ENCODE results near the gene VSIG8.
A peak's percentile ranks its signal among the peaks of the same experiment; 100 is the strongest.
"Not testable (repeated sequence)": the region's sequence is repeated elsewhere in the genome, so short reads cannot be mapped to it uniquely, and the experiment has no call there.

VSIG8 gene

GRCh38 chr1:159862557-159862956 lies at the start of gene VSIG8:
Gene VSIG8 (minus strand): TSS chr1:159862657. CDS start chr1:159862521, 136 bp downstream.
- no peak for DNase-seq (ENCODE audit: low spot score)

GRCh38 chr1:159911326-159912070 lies 49.0 kb upstream of the VSIG8 start:
- no peak for DNase-seq (ENCODE audit: low spot score)

GRCh38 chr1:159908031-159908940 lies 45.8 kb upstream of the VSIG8 start:
- DNase-seq (ENCODE audit: low spot score) = peak; percentile 69

- DNase-seq (ENCODE audit: low spot score) = no peak
Measured at GRCh38 chr1:159906960-159907359, 44.5 kb upstream of the VSIG8 start.

GRCh38 chr1:159904036-159904435 lies 41.6 kb upstream of the VSIG8 start:
- DNase-seq (ENCODE audit: low spot score) = not testable (repeated sequence)

GRCh38 chr1:159902541-159902940 lies 40.1 kb upstream of the VSIG8 start:
- no peak for DNase-seq (ENCODE audit: low spot score)

GRCh38 chr1:159900755-159901360 lies 38.4 kb upstream of the VSIG8 start:
- DNase-seq (ENCODE audit: low spot score) = no peak

- DNase-seq (ENCODE audit: low spot score) = peak; percentile 78
Measured at GRCh38 chr1:159900086-159900680, 37.7 kb upstream of the VSIG8 start, which contains the start of gene CFAP45. Gene CFAP45 (minus strand): TSS chr1:159900165. CDS start chr1:159900098, 67 bp downstream.

GRCh38 chr1:159899634-159900033 lies 37.2 kb upstream of the VSIG8 start:
- not testable (repeated sequence) for DNase-seq (ENCODE audit: low spot score)

- DNase-seq (ENCODE audit: low spot score) = no peak
Measured at GRCh38 chr1:159898527-159898926, 36.1 kb upstream of the VSIG8 start.

GRCh38 chr1:159897962-159898361 lies 35.5 kb upstream of the VSIG8 start:
- no peak for DNase-seq (ENCODE audit: low spot score)

- no peak for DNase-seq (ENCODE audit: low spot score)
Measured at GRCh38 chr1:159896546-159896930, 34.1 kb upstream of the VSIG8 start.

- no peak for DNase-seq (ENCODE audit: low spot score)
Measured at GRCh38 chr1:159895836-159896545, 33.5 kb upstream of the VSIG8 start.

- no peak for DNase-seq (ENCODE audit: low spot score)
Measured at GRCh38 chr1:159895286-159895685, 32.8 kb upstream of the VSIG8 start.

GRCh38 chr1:159892944-159893343 lies 30.5 kb upstream of the VSIG8 start:
- no peak for DNase-seq (ENCODE audit: low spot score)

GRCh38 chr1:159891275-159892157 lies 29.1 kb upstream of the VSIG8 start:
- peak; percentile 83 for DNase-seq (ENCODE audit: low spot score)

- DNase-seq (ENCODE audit: low spot score) = no peak
Measured at GRCh38 chr1:159890390-159890789, 27.9 kb upstream of the VSIG8 start.

GRCh38 chr1:159889821-159890252 lies 27.4 kb upstream of the VSIG8 start:
- no peak for DNase-seq (ENCODE audit: low spot score)

- DNase-seq (ENCODE audit: low spot score) = no peak
Measured at GRCh38 chr1:159889202-159889601, 26.7 kb upstream of the VSIG8 start.

GRCh38 chr1:159884296-159884695 lies 21.8 kb upstream of the VSIG8 start:
- DNase-seq (ENCODE audit: low spot score) = no peak
